Measurements from ENCODE around the gene HOXA5.

HOXA5 gene

GRCh38 chr7:27165089-27165995 is 21.9 kb upstream of the HOXA5 start, which contains the start of gene HOXA9:
Gene HOXA9, minus strand, starts transcription at chr7:27165537. Its CDS starts 80 bp downstream, at chr7:27165457.
- peak within 1 kb of the TSS; percentile 87 for H3K4me3 ChIP-seq (ENCODE audit: control insufficient read depth, low read depth, low read length)
- DNase-seq (ENCODE audit: low read depth) = peak; percentile 98
- TF ChIP-seq CTCF (IDR thresholded peaks at IDR 0.05; ENCODE audit: control insufficient read depth, insufficient read depth, low read depth, low read length, missing control alignments) = no peak

- peak overlapping the region; percentile 87 for H3K4me3 ChIP-seq (ENCODE audit: control insufficient read depth, low read depth, low read length)
- DNase-seq (ENCODE audit: low read depth) = no peak
Observed at GRCh38 chr7:27164367-27165088, 21.0 kb upstream of the HOXA5 start.

GRCh38 chr7:27164045-27164366 is 20.5 kb upstream of the HOXA5 start:
- TF ChIP-seq CTCF (IDR thresholded peaks at IDR 0.05; ENCODE audit: control insufficient read depth, insufficient read depth, low read depth, low read length, missing control alignments) = no peak
- peak overlapping the region; percentile 87 for H3K4me3 ChIP-seq (ENCODE audit: control insufficient read depth, low read depth, low read length)
- no peak for DNase-seq (ENCODE audit: low read depth)

More at GRCh38 chr7:27164367-27165088, 21.0 kb upstream of the HOXA5 start:
- TF ChIP-seq CTCF (IDR thresholded peaks at IDR 0.05; ENCODE audit: control insufficient read depth, insufficient read depth, low read depth, low read length, missing control alignments) = peak; percentile 32

- DNase-seq (ENCODE audit: low read depth) = no peak
- peak overlapping the region; percentile 87 for H3K4me3 ChIP-seq (ENCODE audit: control insufficient read depth, low read depth, low read length)
- TF ChIP-seq CTCF (IDR thresholded peaks at IDR 0.05; ENCODE audit: control insufficient read depth, insufficient read depth, low read depth, low read length, missing control alignments) = no peak
Observed at GRCh38 chr7:27163288-27164044, 20.0 kb upstream of the HOXA5 start.

GRCh38 chr7:27162561-27163287 is 19.2 kb upstream of the HOXA5 start:
- no peak for DNase-seq (ENCODE audit: low read depth)
- H3K4me3 ChIP-seq (ENCODE audit: control insufficient read depth, low read depth, low read length) = peak overlapping the region; percentile 87
- no peak for TF ChIP-seq CTCF (IDR thresholded peaks at IDR 0.05; ENCODE audit: control insufficient read depth, insufficient read depth, low read depth, low read length, missing control alignments)

Measured in AG09309 (cell line).